ENCODE data around the gene SPNS2. TPM values are rescaled to one million over a fixed set of nuclear protein-coding genes. Genes with fewer than 3 reads are reported as not detected.

SPNS2 gene
- total and polyA plus RNA-seq, 2 donors (not counting 1 experiment from before 2014, with no cell fraction given): 0.17 TPM; not detected in 1

GRCh38 chr17:4587195-4587594 lies 88.5 kb downstream of the SPNS2 start:
- TF ChIP-seq CTCF (conservative IDR thresholded peaks at IDR 0.05 in 1 of 2, IDR thresholded peaks at IDR 0.05 in 1 of 2; ENCODE audit: low read depth in 1 of 2, low read length in 2 of 2) (no peak), EZH2 (IDR thresholded peaks at IDR 0.05; ENCODE audit: low read length, missing control alignments) (no peak)
- no peaks in the 10 kb centered on the region for H3K9me3 ChIP-seq (ENCODE audit: control insufficient read depth, insufficient read depth, low read depth, low read length)
- H3K4me2 ChIP-seq (ENCODE audit: extremely low read depth, insufficient read depth, low read length): no peak overlapping the region
- no peak for DNase-seq (ENCODE audit: low read depth in 2 of 2)
- H3K27ac ChIP-seq (ENCODE audit: insufficient read depth, low read length): no peak overlapping the region
- H3K4me1 ChIP-seq (ENCODE audit: control insufficient read depth, extremely low read depth, insufficient read depth, low read length): no peaks in the 10 kb centered on the region
- H3K4me3 ChIP-seq (replicated peaks in 1 of 4; ENCODE audit: control extremely low read depth in 1 of 4, insufficient read depth in 1 of 4, low read depth in 3 of 4, low read length in 4 of 4): no peak overlapping the region
- H3K9ac ChIP-seq (ENCODE audit: insufficient read depth, low read length): no peak overlapping the region
- H3K36me3 ChIP-seq (ENCODE audit: control insufficient read depth, insufficient read depth, low read length): no peaks in the 10 kb centered on the region
- peaks cover 28% of the 10 kb centered on the region for H3K27me3 ChIP-seq (ENCODE audit: control insufficient read depth, insufficient read depth, low read length)
- no peaks in the 10 kb centered on the region for H3K79me2 ChIP-seq (ENCODE audit: control insufficient read depth, insufficient read depth, low read length)
- no peak overlapping the region for H2AFZ ChIP-seq (ENCODE audit: low read length)
- no peaks in the 10 kb centered on the region for H4K20me1 ChIP-seq (ENCODE audit: control insufficient read depth, extremely low read depth, insufficient read depth, low read length)

GRCh38 chr17:4587803-4588202 lies 89.1 kb downstream of the SPNS2 start:
- H2AFZ ChIP-seq (ENCODE audit: low read length): no peak overlapping the region
- DNase-seq (ENCODE audit: low read depth in 2 of 2): no peak
- no peak overlapping the region for H3K9ac ChIP-seq (ENCODE audit: insufficient read depth, low read length)
- no peaks in the 10 kb centered on the region for H3K79me2 ChIP-seq (ENCODE audit: control insufficient read depth, insufficient read depth, low read length)
- H4K20me1 ChIP-seq (ENCODE audit: control insufficient read depth, extremely low read depth, insufficient read depth, low read length): no peaks in the 10 kb centered on the region
- H3K4me1 ChIP-seq (ENCODE audit: control insufficient read depth, extremely low read depth, insufficient read depth, low read length): no peaks in the 10 kb centered on the region
- TF ChIP-seq EZH2 (IDR thresholded peaks at IDR 0.05; ENCODE audit: low read length, missing control alignments) (no peak), CTCF (conservative IDR thresholded peaks at IDR 0.05 in 1 of 2, IDR thresholded peaks at IDR 0.05 in 1 of 2; ENCODE audit: low read depth in 1 of 2, low read length in 2 of 2) (no peak)
- H3K36me3 ChIP-seq (ENCODE audit: control insufficient read depth, insufficient read depth, low read length): no peaks in the 10 kb centered on the region
- no peak overlapping the region for H3K4me3 ChIP-seq (replicated peaks in 1 of 4; ENCODE audit: control extremely low read depth in 1 of 4, insufficient read depth in 1 of 4, low read depth in 3 of 4, low read length in 4 of 4)
- no peak overlapping the region for H3K27ac ChIP-seq (ENCODE audit: insufficient read depth, low read length)
- H3K4me2 ChIP-seq (ENCODE audit: extremely low read depth, insufficient read depth, low read length): no peak overlapping the region
- peaks cover 26% of the 10 kb centered on the region for H3K27me3 ChIP-seq (ENCODE audit: control insufficient read depth, insufficient read depth, low read length)
- no peaks in the 10 kb centered on the region for H3K9me3 ChIP-seq (ENCODE audit: control insufficient read depth, insufficient read depth, low read depth, low read length)

- no peak for TF ChIP-seq EZH2 (IDR thresholded peaks at IDR 0.05; ENCODE audit: low read length, missing control alignments)
- TF ChIP-seq CTCF (conservative IDR thresholded peaks at IDR 0.05 in 1 of 2, IDR thresholded peaks at IDR 0.05 in 1 of 2; ENCODE audit: low read depth in 1 of 2, low read length in 2 of 2): no peak
- no peak overlapping the region for H3K9ac ChIP-seq (ENCODE audit: insufficient read depth, low read length)
- DNase-seq (ENCODE audit: low read depth in 2 of 2): no peak
- H2AFZ ChIP-seq (ENCODE audit: low read length): no peak overlapping the region
- no peaks in the 10 kb centered on the region for H4K20me1 ChIP-seq (ENCODE audit: control insufficient read depth, extremely low read depth, insufficient read depth, low read length)
- no peak overlapping the region for H3K27ac ChIP-seq (ENCODE audit: insufficient read depth, low read length)
- H3K4me1 ChIP-seq (ENCODE audit: control insufficient read depth, extremely low read depth, insufficient read depth, low read length): no peaks in the 10 kb centered on the region
- H3K9me3 ChIP-seq (ENCODE audit: control insufficient read depth, insufficient read depth, low read depth, low read length): no peaks in the 10 kb centered on the region
- H3K79me2 ChIP-seq (ENCODE audit: control insufficient read depth, insufficient read depth, low read length): no peaks in the 10 kb centered on the region
- no peak overlapping the region for H3K4me2 ChIP-seq (ENCODE audit: extremely low read depth, insufficient read depth, low read length)
- no peak overlapping the region for H3K4me3 ChIP-seq (replicated peaks in 1 of 4; ENCODE audit: control extremely low read depth in 1 of 4, insufficient read depth in 1 of 4, low read depth in 3 of 4, low read length in 4 of 4)
- peaks cover 21% of the 10 kb centered on the region for H3K27me3 ChIP-seq (ENCODE audit: control insufficient read depth, insufficient read depth, low read length)
- no peaks in the 10 kb centered on the region for H3K36me3 ChIP-seq (ENCODE audit: control insufficient read depth, insufficient read depth, low read length)
Measured at GRCh38 chr17:4588391-4588790, 89.7 kb downstream of the SPNS2 start.

Other genes starting within 250 kb of the SPNS2 start
- 33.9 and 34.0 TPM in 2 replicates for gene ANKFY1, start 234.9 kb upstream of the SPNS2 start, total RNA-seq
- 26.1 and 33.1 TPM in 2 replicates for gene ANKFY1, start 234.9 kb upstream of the SPNS2 start, polyA plus RNA-seq
- gene UBE2G1, start 132.2 kb upstream of the SPNS2 start, total RNA-seq: 24.4 and 30.7 TPM in 2 replicates
- gene UBE2G1, start 132.2 kb upstream of the SPNS2 start, polyA plus RNA-seq: 45.2 and 48.4 TPM in 2 replicates
- gene SPNS3, start 64.9 kb upstream of the SPNS2 start, total RNA-seq: not detected in 2 replicates
- gene SPNS3, start 64.9 kb upstream of the SPNS2 start, polyA plus RNA-seq: not detected in 2 replicates
- 28.6 and 35.2 TPM in 2 replicates for gene MYBBP1A, start 56.5 kb downstream of the SPNS2 start, total RNA-seq
- gene MYBBP1A, start 56.5 kb downstream of the SPNS2 start, polyA plus RNA-seq: 14.1 and 23.5 TPM in 2 replicates
- not detected in 2 replicates for gene GGT6, start 61.7 kb downstream of the SPNS2 start, total RNA-seq
- gene GGT6, start 61.7 kb downstream of the SPNS2 start, polyA plus RNA-seq: not detected in 2 replicates
- gene SMTNL2, start 85.6 kb downstream of the SPNS2 start, total RNA-seq: 0.99 and 1.5 TPM in 2 replicates
- 0.03 and 0.17 TPM in 2 replicates for gene SMTNL2, start 85.6 kb downstream of the SPNS2 start, polyA plus RNA-seq
- gene ALOX15, start 142.8 kb downstream of the SPNS2 start, total RNA-seq: not detected in 2 replicates
- not detected in 2 replicates for gene ALOX15, start 142.8 kb downstream of the SPNS2 start, polyA plus RNA-seq
- 16.0 and 16.4 TPM in 2 replicates for gene PELP1, start 205.3 kb downstream of the SPNS2 start, total RNA-seq
- gene PELP1, start 205.3 kb downstream of the SPNS2 start, polyA plus RNA-seq: 8.6 and 13.1 TPM in 2 replicates
- gene ARRB2, start 211.8 kb downstream of the SPNS2 start, total RNA-seq: 2.8 and 3.3 TPM in 2 replicates
- 4.6 and 8.3 TPM in 2 replicates for gene ARRB2, start 211.8 kb downstream of the SPNS2 start, polyA plus RNA-seq
- gene MED11, start 232.5 kb downstream of the SPNS2 start, total RNA-seq: 9.2 and 10.8 TPM in 2 replicates
- gene MED11, start 232.5 kb downstream of the SPNS2 start, polyA plus RNA-seq: 29.1 and 29.6 TPM in 2 replicates
- under 0.01 and 0.51 TPM in 2 replicates for gene ZMYND15, start 241.0 kb downstream of the SPNS2 start, total RNA-seq
- gene ZMYND15, start 241.0 kb downstream of the SPNS2 start, polyA plus RNA-seq: 0.05 and 0.11 TPM in 2 replicates
- 0.83 and 4.1 TPM in 2 replicates for gene CXCL16, start 241.0 kb downstream of the SPNS2 start, total RNA-seq
- gene CXCL16, start 241.0 kb downstream of the SPNS2 start, polyA plus RNA-seq: 2.0 and 2.4 TPM in 2 replicates